ENCODE data around the gene MIPOL1. TPM values are rescaled to one million over a fixed set of nuclear protein-coding genes. Genes with fewer than 3 reads are reported as not detected.
"Not testable (repeated sequence)": the region's sequence is repeated elsewhere in the genome, so short reads cannot be mapped to it uniquely, and the experiment has no call there.

MIPOL1 gene
- total and polyA plus RNA-seq, 2 experiments from 2014 or later = 16.6 to 24.8 TPM

- DNase-seq (ENCODE audit: low spot score) = no peak
- peaks cover 90% of the 10 kb centered on the region for H3K79me2 ChIP-seq (replicated peaks; ENCODE audit: insufficient read depth)
- TF ChIP-seq NANOG (IDR thresholded peaks at IDR 0.05; ENCODE audit: borderline replicate concordance) = no peak
- no peak for TF ChIP-seq ETS1 (IDR thresholded peaks at IDR 0.05)
- TF ChIP-seq REST (IDR thresholded peaks at IDR 0.05; ENCODE audit: unreplicated experiment) = no peak
- Mint-ChIP-seq H3K27ac (no peak overlapping the region), H3K4me1 (peaks cover 12% of the 10 kb centered on the region; the same call in 2 of the 3 replicates), H3K9me3 (peaks cover 42% of the 10 kb centered on the region), H3K27me3 (ENCODE audit: insufficient read depth, low read depth, poor library complexity) (peaks cover 1% of the 10 kb centered on the region), H3K4me3 (no peak overlapping the region), H3K36me3 (ENCODE audit: low read depth) (peaks cover 40% of the 10 kb centered on the region)
- no peak overlapping the region for H2AFZ ChIP-seq
- H3K4me3 ChIP-seq = no peak overlapping the region
- H3K27me3 ChIP-seq (ENCODE audit: insufficient read depth) = no peaks in the 10 kb centered on the region
- no peaks in the 10 kb centered on the region for H3K9me2 ChIP-seq (ENCODE audit: insufficient read depth)
- no peak for ATAC-seq
- H3K4me1 ChIP-seq (ENCODE audit: insufficient read depth) = peaks cover 22% of the 10 kb centered on the region
- H4K20me1 ChIP-seq (replicated peaks; ENCODE audit: insufficient read depth) = peaks cover 11% of the 10 kb centered on the region; the same call in 1 of the 2 replicates
- peaks cover 9% of the 10 kb centered on the region for H3K36me3 ChIP-seq (ENCODE audit: insufficient read depth)
- no peaks in the 10 kb centered on the region for H3F3A ChIP-seq (replicated peaks; ENCODE audit: low read depth)
- no peak overlapping the region for H3K27ac ChIP-seq (ENCODE audit: low read depth)
- H3K4me2 ChIP-seq = no peak overlapping the region
These were observed 5.7 kb downstream of the MIPOL1 start for GRCh38 chr14:37203423-37203822.

- H2AFZ ChIP-seq, H3K4me3 ChIP-seq: not testable (repeated sequence)
- peaks cover 17% of the 10 kb centered on the region for H3K4me1 ChIP-seq (ENCODE audit: insufficient read depth)
These were observed 8.2 kb downstream of the MIPOL1 start for GRCh38 chr14:37205623-37206605.

GRCh38 chr14:37209617-37210016 lies 11.9 kb downstream of the MIPOL1 start:
- not testable (repeated sequence) for H3K4me1 ChIP-seq (ENCODE audit: insufficient read depth); H2AFZ ChIP-seq; H4K20me1 ChIP-seq (replicated peaks; ENCODE audit: insufficient read depth); H3K4me1 Mint-ChIP-seq; ATAC-seq; H3K27me3 Mint-ChIP-seq (ENCODE audit: insufficient read depth, low read depth, poor library complexity); H3K4me3 Mint-ChIP-seq; H3K9me2 ChIP-seq (ENCODE audit: insufficient read depth); H3K27me3 ChIP-seq (ENCODE audit: insufficient read depth); H3K4me3 ChIP-seq; H3K36me3 ChIP-seq (ENCODE audit: insufficient read depth); H3K27ac ChIP-seq (ENCODE audit: low read depth); H3K27ac Mint-ChIP-seq; H3F3A ChIP-seq (replicated peaks; ENCODE audit: low read depth); H3K4me2 ChIP-seq; DNase-seq (ENCODE audit: low spot score)
- peaks cover 42% of the 10 kb centered on the region for H3K79me2 ChIP-seq (replicated peaks; ENCODE audit: insufficient read depth)
- Mint-ChIP-seq H3K9me3 (peaks cover 38% of the 10 kb centered on the region), H3K36me3 (ENCODE audit: low read depth) (peaks cover 50% of the 10 kb centered on the region)

More at GRCh38 chr14:37205623-37206605, 8.2 kb downstream of the MIPOL1 start:
- not testable (repeated sequence) for H3K36me3 ChIP-seq (ENCODE audit: insufficient read depth); H3F3A ChIP-seq (replicated peaks; ENCODE audit: low read depth); DNase-seq (ENCODE audit: low spot score); ATAC-seq; H3K27me3 Mint-ChIP-seq (ENCODE audit: insufficient read depth, low read depth, poor library complexity); H4K20me1 ChIP-seq (replicated peaks; ENCODE audit: insufficient read depth); H3K4me2 ChIP-seq; H3K27ac ChIP-seq (ENCODE audit: low read depth); H3K4me3 Mint-ChIP-seq; H3K27me3 ChIP-seq (ENCODE audit: insufficient read depth); H3K9me2 ChIP-seq (ENCODE audit: insufficient read depth); H3K27ac Mint-ChIP-seq
- H3K79me2 ChIP-seq (replicated peaks; ENCODE audit: insufficient read depth) = peaks cover 77% of the 10 kb centered on the region
- H3K36me3 Mint-ChIP-seq (ENCODE audit: low read depth) = peaks cover 53% of the 10 kb centered on the region
- H3K4me1 Mint-ChIP-seq = peaks cover 11% of the 10 kb centered on the region; the same call in 2 of the 3 replicates
- H3K9me3 Mint-ChIP-seq = peaks cover 46% of the 10 kb centered on the region

Measured in GM23338 (cell line).